CD14-positive monocyte (primary cell): Measurements from ENCODE around the gene SMYD3. TPM values are rescaled to one million over a fixed set of nuclear protein-coding genes. Genes with fewer than 3 reads are reported as not detected.
A peak's percentile ranks its signal among the peaks of the same experiment; 100 is the strongest.

Experiments
- DNase-seq, 3 donors: peaks; one replicate each; pipeline ENCODE4 v3.0.0-alpha.2; 2011 to 2022
- H2AFZ ChIP-seq: 2 replicates; pipeline ENCODE4 v1.6.0; 2012; ENCODE audit warnings: mild to moderate bottlenecking, low read depth, low read length, inconsistent platforms; ENCODE audit not compliant: insufficient read depth, poor library complexity, severe bottlenecking
- H3K27ac ChIP-seq, 2 donors: 1 replicate in 1 of 2; 2 replicates in 1 of 2; pipeline ENCODE4 v1.5.1; 2012 to 2013; ENCODE audit warnings: low read length in 2 of 2, control low read depth in 1 of 2, inconsistent platforms in 1 of 2, low read depth in 1 of 2, mild to moderate bottlenecking in 1 of 2
- H3K27me3 ChIP-seq, 2 donors: one replicate each; pipeline versions ENCODE4 v1.6.0 to v1.6.1; 2011 to 2013; ENCODE audit warnings: low read length in 2 of 2; ENCODE audit not compliant: control insufficient read depth in 2 of 2, insufficient read depth in 2 of 2
- H3K36me3 ChIP-seq, 2 donors: replicated peaks in 1 of 2; 1 replicate in 1 of 2; 2 replicates in 1 of 2; pipeline versions ENCODE4 v1.5.1 to v1.6.1; 2012 to 2013; ENCODE audit warnings: low read length in 2 of 2, control low read depth in 1 of 2, inconsistent platforms in 1 of 2, mild to moderate bottlenecking in 1 of 2; ENCODE audit not compliant: insufficient read depth in 2 of 2, control insufficient read depth in 1 of 2
- H3K4me1 ChIP-seq, 2 donors: 1 replicate in 1 of 2; 2 replicates in 1 of 2; pipeline versions ENCODE4 v1.5.1 to v1.6.1; 2012 to 2013; ENCODE audit warnings: low read length in 2 of 2, control low read depth in 1 of 2, inconsistent platforms in 1 of 2, mild to moderate bottlenecking in 1 of 2, moderate library complexity in 1 of 2; ENCODE audit not compliant: insufficient read depth in 2 of 2, control insufficient read depth in 1 of 2
- H3K4me2 ChIP-seq: replicated peaks from 2 replicates; pipeline ENCODE3; 2012; ENCODE audit warnings: low read length, moderate library complexity, mild to moderate bottlenecking; ENCODE audit not compliant: poor library complexity, severe bottlenecking; ENCODE audit errors: extremely low read depth
- H3K4me3 ChIP-seq, 3 experiments: fragments of 200-600 bp in 1 of 3; sonication (generic) in 1 of 3; replicated peaks in 1 of 3; 1 replicate in 2 of 3; 2 replicates in 1 of 3; pipeline ENCODE4 v1.5.1; 2011 to 2013; ENCODE audit warnings: low read length in 3 of 3, mild to moderate bottlenecking in 3 of 3, control low read depth in 2 of 3, low read depth in 2 of 3, inconsistent platforms in 1 of 3, moderate library complexity in 1 of 3
- H3K79me2 ChIP-seq: 2 replicates; pipeline ENCODE4 v1.6.0; 2012; ENCODE audit warnings: mild to moderate bottlenecking, control low read depth, inconsistent platforms, low read length, moderate library complexity; ENCODE audit not compliant: insufficient read depth
- H3K9ac ChIP-seq: 2 replicates; pipeline ENCODE4 v1.6.0; 2017; ENCODE audit warnings: low read length, mild to moderate bottlenecking; ENCODE audit not compliant: insufficient read depth, poor library complexity, severe bottlenecking
- H3K9me3 ChIP-seq, 2 donors: replicated peaks in 1 of 2; 1 replicate in 1 of 2; 2 replicates in 1 of 2; pipeline versions ENCODE4 v1.5.1 to v1.6.1; 2012 to 2013; ENCODE audit warnings: low read length in 2 of 2, control low read depth in 1 of 2; ENCODE audit not compliant: control insufficient read depth in 1 of 2, insufficient read depth in 1 of 2
- H4K20me1 ChIP-seq: 2 replicates; pipeline ENCODE4 v1.6.0; 2012; ENCODE audit warnings: mild to moderate bottlenecking, low read length, control low read depth, moderate library complexity; ENCODE audit not compliant: insufficient read depth
- H3K27ac Mint-ChIP-seq, 7 donors: one replicate each; pipeline ENCODE4 v1.8.0; 2020; ENCODE audit warnings: mild to moderate bottlenecking in 7 of 7, mixed read lengths in 7 of 7, moderate library complexity in 6 of 7, inconsistent platforms in 2 of 7
- H3K27me3 Mint-ChIP-seq, 3 donors: one replicate each; pipeline ENCODE4 v1.8.0; 2021 to 2022; ENCODE audit warnings: low read depth in 3 of 3, mild to moderate bottlenecking in 3 of 3, mixed read lengths in 3 of 3, moderate library complexity in 3 of 3, inconsistent platforms in 1 of 3
- H3K36me3 Mint-ChIP-seq, 2 donors: one replicate each; pipeline ENCODE4 v1.8.0; 2020; ENCODE audit warnings: mixed read lengths in 2 of 2, inconsistent platforms in 1 of 2, mild to moderate bottlenecking in 1 of 2
- H3K4me1 Mint-ChIP-seq: one replicate; pipeline ENCODE4 v1.8.0; 2020; ENCODE audit warnings: mild to moderate bottlenecking, mixed read lengths
- H3K4me3 Mint-ChIP-seq, 2 donors: one replicate each; pipeline ENCODE4 v1.8.0; 2020; ENCODE audit warnings: mild to moderate bottlenecking in 2 of 2, mixed read lengths in 2 of 2, moderate library complexity in 1 of 2
- H3K9me3 Mint-ChIP-seq, 7 donors: one replicate each; pipeline ENCODE4 v1.8.0; 2020 to 2022; ENCODE audit warnings: mixed read lengths in 7 of 7, mild to moderate bottlenecking in 6 of 7, moderate library complexity in 6 of 7, inconsistent platforms in 2 of 7
- CTCF ChIP-seq: fragments of 200-600 bp; IDR thresholded peaks from one replicate; pipeline ENCODE4 v1.8.0; 2022; ENCODE audit warnings: antibody characterized with exemption, mild to moderate bottlenecking
- WGBS: methylation state at CpG from one replicate; pipeline ENCODE4 v1.1.5; 2013; ENCODE audit warnings: missing lambda C conversion rate; ENCODE audit not compliant: insufficient coverage; 5-methylcytosine and 5-hydroxymethylcytosine counted together
- intact Hi-C, 2 donors: fragments of 100-400 bp; cut with micrococcal nuclease; formaldehyde crosslinking; loops; one replicate each; pipeline versions ENCODE4 v1.15.0 to v1.15.1; 2023
- polyA plus RNA-seq, 3 donors: library from polyadenylated mRNA; depleted of rRNA in 1 of 3; unstranded in 2 of 3; stranded (reverse) in 1 of 3; fragments of 300-500 nt in 2 of 3; fragments of >200 nt in 1 of 3; fragmentation: Illumina TruSeq in 2 of 3; gene quantifications; 1 replicate in 2 of 3; 2 replicates in 1 of 3; pipeline ENCODE4 v1.2.3, GENCODE V29; 2012 to 2021

SMYD3 gene
- polyA plus RNA-seq, 3 donors = 2.7 to 8.4 (median 4.0) TPM

GRCh38 chr1:246297279-246298265 lies 209.5 kb downstream of the SMYD3 start:
- H3K4me1 ChIP-seq = peaks cover 4 to 5% of the 10 kb centered on the region in 2 donors

GRCh38 chr1:246295968-246296367 lies 211.1 kb downstream of the SMYD3 start:
- 27% methylated on average over 4 of the region's 5 CpGs for WGBS
- peak overlapping the region in 1 of 2 donors; percentile 59 for H3K4me3 Mint-ChIP-seq
- Histone ChIP-seq H3K79me2 (no peaks in the 10 kb centered on the region), H3K9me3 (no peaks in the 10 kb centered on the region), H2AFZ (no peak overlapping the region), H3K27me3 (no peaks in the 10 kb centered on the region), H3K36me3 (no peaks in the 10 kb centered on the region), H3K9ac (no peak overlapping the region), H3K27ac (no peak overlapping the region), H3K4me1 (peaks cover 4 to 5% of the 10 kb centered on the region in 2 donors), H3K4me3 (no peak overlapping the region), H3K4me2 (peak overlapping the region; percentile 8), H4K20me1 (no peaks in the 10 kb centered on the region)
- TF ChIP-seq CTCF = no peak
- peak in 2 of 3 donors; percentile 4 to 13 for DNase-seq
- H3K9me3 Mint-ChIP-seq = no peaks in the 10 kb centered on the region
- no peak overlapping the region for H3K27ac Mint-ChIP-seq
- H3K36me3 Mint-ChIP-seq = no peaks in the 10 kb centered on the region
- peaks cover 19% of the 10 kb centered on the region for H3K4me1 Mint-ChIP-seq
- peaks cover 0 to 2% (median 0%) of the 10 kb centered on the region in 3 donors for H3K27me3 Mint-ChIP-seq
- intact Hi-C loops = no loop called here

More at GRCh38 chr1:246297279-246298265, 209.5 kb downstream of the SMYD3 start:
- H3K4me2 ChIP-seq = no peak overlapping the region
- 100% methylated on average over 2 of the region's 5 CpGs for WGBS
- no peak overlapping the region for H3K9ac ChIP-seq
- no peak overlapping the region for H3K27ac Mint-ChIP-seq
- H4K20me1 ChIP-seq = no peaks in the 10 kb centered on the region
- no peaks in the 10 kb centered on the region for H3K36me3 Mint-ChIP-seq
- peaks cover 0 to 2% (median 0%) of the 10 kb centered on the region in 3 donors for H3K27me3 Mint-ChIP-seq
- intact Hi-C loops = no loop called here
- H2AFZ ChIP-seq = no peak overlapping the region
- no peaks in the 10 kb centered on the region for H3K79me2 ChIP-seq
- no peak for DNase-seq
- no peaks in the 10 kb centered on the region for H3K9me3 Mint-ChIP-seq
- H3K4me3 Mint-ChIP-seq = no peak overlapping the region
- H3K9me3 ChIP-seq = no peaks in the 10 kb centered on the region
- no peaks in the 10 kb centered on the region for H3K36me3 ChIP-seq
- no peaks in the 10 kb centered on the region for H3K27me3 ChIP-seq
- TF ChIP-seq CTCF = no peak
- peaks cover 16% of the 10 kb centered on the region for H3K4me1 Mint-ChIP-seq
- H3K4me3 ChIP-seq = no peak overlapping the region
- H3K27ac ChIP-seq = no peak overlapping the region
